GM12872 (cell line): ENCODE measurements around the gene NRCAM.

Experiments used
- TF ChIP-seq, protein P1 (sequence below): IDR thresholded peaks from 3 replicates; pipeline ENCODE4 v1.5.1; 2011; ENCODE audit warnings: low read depth, mild to moderate bottlenecking, low read length, moderate library complexity; ENCODE audit not compliant: insufficient read depth

Gene NRCAM

DNA sequence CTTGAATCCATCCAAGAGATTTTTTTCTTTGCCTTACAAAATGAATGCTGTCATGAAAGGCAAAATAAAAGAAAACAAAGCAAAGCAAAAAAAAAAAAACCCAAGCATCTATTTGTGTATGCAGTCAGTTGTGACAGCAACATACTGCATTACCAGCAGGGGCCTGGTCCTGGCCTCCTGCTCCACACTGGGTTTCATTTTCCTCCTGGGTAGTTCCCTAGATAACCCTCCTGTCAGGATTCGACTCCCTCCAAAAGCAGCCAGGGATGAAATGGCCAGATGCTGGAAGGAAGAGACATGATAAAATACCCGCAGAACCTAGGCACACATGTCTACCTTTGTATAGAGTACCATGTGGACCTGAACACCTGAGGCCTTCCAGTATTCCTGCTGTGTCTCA, 148.6 kb downstream of the NRCAM start:
- TF ChIP-seq, protein P1, sequence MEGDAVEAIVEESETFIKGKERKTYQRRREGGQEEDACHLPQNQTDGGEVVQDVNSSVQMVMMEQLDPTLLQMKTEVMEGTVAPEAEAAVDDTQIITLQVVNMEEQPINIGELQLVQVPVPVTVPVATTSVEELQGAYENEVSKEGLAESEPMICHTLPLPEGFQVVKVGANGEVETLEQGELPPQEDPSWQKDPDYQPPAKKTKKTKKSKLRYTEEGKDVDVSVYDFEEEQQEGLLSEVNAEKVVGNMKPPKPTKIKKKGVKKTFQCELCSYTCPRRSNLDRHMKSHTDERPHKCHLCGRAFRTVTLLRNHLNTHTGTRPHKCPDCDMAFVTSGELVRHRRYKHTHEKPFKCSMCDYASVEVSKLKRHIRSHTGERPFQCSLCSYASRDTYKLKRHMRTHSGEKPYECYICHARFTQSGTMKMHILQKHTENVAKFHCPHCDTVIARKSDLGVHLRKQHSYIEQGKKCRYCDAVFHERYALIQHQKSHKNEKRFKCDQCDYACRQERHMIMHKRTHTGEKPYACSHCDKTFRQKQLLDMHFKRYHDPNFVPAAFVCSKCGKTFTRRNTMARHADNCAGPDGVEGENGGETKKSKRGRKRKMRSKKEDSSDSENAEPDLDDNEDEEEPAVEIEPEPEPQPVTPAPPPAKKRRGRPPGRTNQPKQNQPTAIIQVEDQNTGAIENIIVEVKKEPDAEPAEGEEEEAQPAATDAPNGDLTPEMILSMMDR, result no peak

DNA sequence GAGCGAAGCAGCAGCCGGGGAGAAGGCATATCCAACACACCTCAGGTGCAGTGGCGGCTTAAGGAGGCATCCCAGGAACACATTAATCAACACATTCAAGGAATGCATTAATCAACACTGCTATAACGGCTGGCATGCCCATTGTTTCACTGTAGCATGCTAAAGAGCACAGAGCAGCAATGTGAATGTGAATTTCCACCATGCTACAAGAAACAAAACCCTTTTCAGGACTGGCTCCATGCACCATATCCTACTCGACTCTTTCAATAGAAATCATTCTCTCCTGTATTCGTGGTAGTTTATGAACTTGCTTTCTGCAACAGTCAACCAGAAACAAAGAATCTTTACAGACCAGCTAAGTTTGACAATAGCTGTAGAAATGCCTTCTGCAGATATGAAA, 149.0 kb downstream of the NRCAM start:
- TF ChIP-seq, protein P1, result no peak

DNA sequence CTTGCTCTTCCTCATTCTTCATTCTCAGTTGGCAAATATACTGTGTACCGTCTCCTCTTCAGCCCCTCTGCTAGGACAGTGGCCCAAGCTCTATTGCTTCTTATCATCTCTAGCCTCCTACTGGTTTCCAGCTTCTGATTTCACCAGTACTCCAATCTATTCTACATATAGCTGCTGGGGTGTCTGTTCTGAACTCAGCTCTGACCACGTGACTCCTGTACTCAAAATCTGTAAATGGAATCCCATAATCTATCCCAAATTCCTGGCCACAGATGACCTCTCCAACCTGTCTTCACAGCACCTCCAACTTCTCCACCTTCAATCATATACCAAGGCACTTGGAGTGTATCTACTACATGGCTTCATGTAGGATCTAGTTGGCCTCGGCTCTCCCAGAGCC, 152.9 kb downstream of the NRCAM start:
- TF ChIP-seq, protein P1, result no peak

DNA sequence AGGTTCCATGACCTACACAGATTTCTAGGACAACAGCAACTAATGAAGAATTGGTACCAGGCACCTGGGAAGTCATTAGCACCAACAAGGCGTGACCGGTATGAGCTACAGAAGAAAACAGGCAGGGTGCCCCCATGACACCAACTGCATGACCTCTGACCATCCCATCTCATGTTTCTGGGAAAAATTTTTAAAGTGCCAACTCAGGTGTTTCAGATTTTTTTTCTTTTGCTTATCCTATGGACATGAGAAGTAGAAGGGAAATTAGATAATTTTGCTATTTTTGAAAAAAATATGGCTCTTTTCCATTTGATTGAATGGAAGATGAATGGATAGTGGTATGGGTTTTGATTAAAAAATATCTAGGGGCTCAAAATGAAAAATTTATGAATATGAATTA, 154.8 kb downstream of the NRCAM start:
- TF ChIP-seq, protein P1, result no peak

DNA sequence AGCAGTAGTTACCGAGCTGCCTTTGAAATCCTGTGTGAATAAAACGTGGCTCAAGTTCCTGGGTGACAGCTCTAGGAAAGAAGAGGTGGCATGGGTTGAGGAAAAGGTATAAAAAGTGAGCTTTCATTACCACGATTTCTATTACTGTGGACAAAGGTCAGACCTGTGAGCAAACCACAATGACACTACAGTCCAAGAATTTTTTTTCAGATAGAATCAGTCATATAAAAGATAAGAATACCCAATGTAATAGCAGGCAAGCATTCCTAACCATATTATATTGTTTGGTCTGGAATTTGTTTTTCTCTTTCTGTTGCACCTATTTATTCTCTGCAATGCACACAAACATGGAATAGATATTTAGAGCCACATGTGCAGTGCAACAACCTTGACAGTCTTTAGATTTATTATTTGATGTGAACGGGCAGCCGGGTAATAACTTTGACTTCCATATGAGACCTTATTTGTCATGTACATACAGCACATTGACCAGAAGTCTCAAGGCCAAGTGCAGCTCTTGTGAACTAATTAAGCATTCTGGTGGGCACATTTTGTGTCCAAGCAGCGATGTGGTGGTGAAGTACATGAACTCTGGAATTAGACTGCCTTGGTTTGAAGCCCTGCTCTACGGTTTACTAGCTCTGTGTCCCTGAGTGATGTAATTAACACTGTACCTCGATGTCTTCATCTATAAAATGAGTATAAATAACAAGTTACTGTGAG, 156.8 kb downstream of the NRCAM start:
- TF ChIP-seq, protein P1, result no peak

DNA sequence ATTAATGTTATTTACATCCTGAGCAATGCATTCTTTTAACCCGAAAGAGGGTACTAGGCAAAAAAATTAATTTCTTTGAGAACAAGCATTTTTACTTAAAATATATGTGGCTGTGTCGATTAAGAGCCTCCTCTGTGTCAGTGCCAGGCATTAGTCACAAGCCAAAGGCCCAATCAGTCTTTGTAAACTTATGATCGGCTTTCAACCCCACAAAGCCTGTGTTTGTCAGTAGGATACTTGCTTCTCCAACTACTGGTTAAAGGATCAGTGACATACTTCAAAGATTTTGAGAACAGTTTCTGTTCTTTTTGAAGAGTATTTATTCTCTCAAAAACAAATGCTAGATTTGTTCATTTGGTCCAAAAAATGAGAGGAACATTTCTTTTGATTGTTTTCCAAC, 159.3 kb downstream of the NRCAM start:
- TF ChIP-seq, protein P1, result no peak

DNA sequence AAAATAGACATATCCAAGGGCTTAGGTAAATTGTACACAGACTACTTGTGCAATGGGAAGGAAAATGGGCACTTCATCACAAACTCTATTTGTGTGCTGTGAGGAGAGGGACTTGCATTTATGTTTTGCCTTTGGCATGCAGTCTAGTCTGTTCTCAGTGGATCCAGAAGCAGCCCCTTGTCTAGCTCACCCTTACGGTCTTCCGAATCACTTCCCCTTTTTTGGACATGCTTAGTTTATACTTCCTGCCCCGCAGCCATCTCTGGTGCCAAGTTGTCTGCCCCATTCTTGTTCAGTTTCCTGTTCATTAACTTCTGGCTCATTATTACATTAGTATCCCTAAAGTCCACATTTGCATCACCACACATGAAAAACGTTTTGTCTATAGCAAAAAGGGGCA, 161.6 kb downstream of the NRCAM start:
- TF ChIP-seq, protein P1, result no peak
